SH-SY5Y (cell line): ENCODE measurements around the gene ADH1C.

ENCODE experiments used
- GATA2 ChIP-seq: IDR thresholded peaks from 2 replicates; pipeline ENCODE4 v1.6.1; 2011; ENCODE audit warnings: mild to moderate bottlenecking, low read depth, low read length
- GATA3 ChIP-seq: IDR thresholded peaks from 2 replicates; pipeline ENCODE4 v1.6.1; 2011; ENCODE audit warnings: low read depth, mild to moderate bottlenecking, low read length, moderate library complexity

- no peak for TF ChIP-seq GATA2
- no peak for TF ChIP-seq GATA3
Measured at GRCh38 chr4:99357948-99358347, 5.4 kb upstream of the ADH1C start.
